K562 (cell line): Measurements from ENCODE around the gene GCSH. TPM values are rescaled to one million over a fixed set of nuclear protein-coding genes. Genes with fewer than 3 reads are reported as not detected.

ENCODE experiments used
- ATAC-seq: fragments of 200-7000 bp; cut with Tn5 transposase; 3 replicates; pipeline ENCODE4 v1.9.1; 2020; ENCODE audit warnings: moderate library complexity
- BruUV-seq: library from RNA; stranded (reverse); fragments of 400-500 nt; replicated peaks from 2 replicates; lab custom pipeline; 2021; lab: Mats Ljungman, UMichigan
- CTCF ChIA-PET: fragments of 300-600 bp; formaldehyde crosslinking; extraction: SDS; loops from one replicate; lab custom pipeline; 2021; ENCODE audit warnings: low intra/inter-chr PET ratio; lab: Yijun Ruan, JAX
- POLR2A ChIA-PET: fragments of 300-600, 350-650 bp; sonication (Branson Sonifier 250); formaldehyde crosslinking; extraction: SDS; loops from one replicate; lab custom pipeline; 2021; ENCODE audit warnings: antibody characterized with exemption, inconsistent platforms; lab: Yijun Ruan, JAX
- DNase-seq, 4 experiments: peaks; one replicate each; pipeline versions ENCODE4 v3.0.0 to v3.0.0-alpha.2; 2011 to 2018; ENCODE audit warnings: low spot score in 3 of 4, mixed read lengths in 3 of 4; ENCODE audit errors: extremely low read depth in 1 of 4
- FAIRE-seq: peaks from 2 replicates; lab custom pipeline; 2011; peaks lifted over from hg19 to GRCh38; lab: Jason Lieb, UNC
- H2AFZ ChIP-seq: 2 replicates; pipeline ENCODE4 v1.6.0; 2011; ENCODE audit warnings: low read depth, low read length, control low read depth, inconsistent platforms
- H3K27ac ChIP-seq: fragments of 200-600 bp; 3 replicates; pipeline ENCODE4 v1.8.0; 2011; ENCODE audit warnings: low read depth, mild to moderate bottlenecking, control low read depth, inconsistent platforms, low read length, moderate library complexity, mixed read lengths; ENCODE audit errors: extremely low read depth
- H3K27me3 ChIP-seq, 2 experiments: fragments of 300-600 bp in 1 of 2; 2 replicates in 1 of 2; 3 replicates in 1 of 2; pipeline versions ENCODE4 v1.6.0 to v1.8.0; 2011; ENCODE audit warnings: inconsistent platforms in 2 of 2, low read length in 2 of 2, mild to moderate bottlenecking in 1 of 2, mixed read lengths in 1 of 2, moderate library complexity in 1 of 2; ENCODE audit not compliant: control insufficient read depth in 2 of 2, insufficient read depth in 2 of 2
- H3K36me3 ChIP-seq: fragments of 300-600 bp; 3 replicates; pipeline ENCODE4 v1.8.0; 2011; ENCODE audit warnings: mild to moderate bottlenecking, low read length, inconsistent platforms; ENCODE audit not compliant: control insufficient read depth, insufficient read depth
- H3K4me1 ChIP-seq, 2 experiments: fragments of 200-600 bp in 1 of 2; replicated peaks in 1 of 2; 2 replicates in 1 of 2; 3 replicates in 1 of 2; pipeline versions ENCODE4 v1.5.1 to v1.8.0; 2011; ENCODE audit warnings: inconsistent platforms in 2 of 2, low read length in 2 of 2, mild to moderate bottlenecking in 1 of 2, mixed read lengths in 1 of 2, moderate library complexity in 1 of 2; ENCODE audit not compliant: control insufficient read depth in 2 of 2, insufficient read depth in 2 of 2
- H3K4me2 ChIP-seq: 2 replicates; pipeline ENCODE4 v1.6.1; 2011; ENCODE audit warnings: low read length, control low read depth, inconsistent platforms, mixed read lengths; ENCODE audit not compliant: insufficient read depth
- H3K4me3 ChIP-seq: fragments of 200-600 bp; sonication (generic), shearing (Covaris generic); 2 replicates; pipeline ENCODE4 v1.5.1; 2016; ENCODE audit warnings: control low read depth, inconsistent platforms
- H3K79me2 ChIP-seq: fragments of 200-600 bp; 3 replicates; pipeline ENCODE4 v1.8.0; 2011; ENCODE audit warnings: low read length, inconsistent platforms; ENCODE audit not compliant: control insufficient read depth, insufficient read depth
- H3K9ac ChIP-seq, 2 experiments: 2 replicates each; pipeline versions ENCODE4 v1.6.0 to v1.6.1; 2011; ENCODE audit warnings: low read depth in 2 of 2, low read length in 2 of 2, control low read depth in 1 of 2, inconsistent platforms in 1 of 2, mild to moderate bottlenecking in 1 of 2, mixed read lengths in 1 of 2; ENCODE audit not compliant: insufficient read depth in 1 of 2
- H3K9me1 ChIP-seq: one replicate; pipeline ENCODE4 v1.6.0; 2011; ENCODE audit warnings: inconsistent platforms, mild to moderate bottlenecking, low read length, moderate library complexity; ENCODE audit not compliant: control insufficient read depth, insufficient read depth
- H3K9me3 ChIP-seq: replicated peaks from 2 replicates; pipeline ENCODE4 v1.5.1; 2011; ENCODE audit warnings: low read depth, low read length, inconsistent platforms; ENCODE audit not compliant: control insufficient read depth, insufficient read depth
- H4K20me1 ChIP-seq: replicated peaks from 2 replicates; pipeline ENCODE4 v1.6.1; 2011; ENCODE audit warnings: low read length, inconsistent platforms, mixed read lengths; ENCODE audit not compliant: control insufficient read depth, insufficient read depth
- EWSR1 ChIP-seq: fragments of 450-650 bp; IDR thresholded peaks from 2 replicates; pipeline ENCODE4 v1.6.1; 2018; ENCODE audit warnings: borderline replicate concordance, mild to moderate bottlenecking, low read depth, moderate library complexity; ENCODE audit not compliant: partially characterized antibody
- FOXM1 ChIP-seq, 2 experiments: fragments of 450-650 bp in 1 of 2; sonication (generic) in 1 of 2; formaldehyde crosslinking in 1 of 2; IDR thresholded peaks; 2 replicates each; pipeline versions ENCODE4 v1.6.1 to v1.9.0; 2017 to 2022; ENCODE audit warnings: low read depth in 2 of 2, mild to moderate bottlenecking in 2 of 2, missing genetic modification reagents in 1 of 2, moderate library complexity in 1 of 2
- GABPB1 ChIP-seq: sonication (generic); formaldehyde crosslinking; IDR thresholded peaks from 2 replicates; pipeline ENCODE4 v1.8.0; 2022; ENCODE audit warnings: mild to moderate bottlenecking, missing genetic modification reagents
- IFI16 ChIP-seq: fragments of 250-450 bp; sonication (Bioruptor Pico); IDR thresholded peaks from 2 replicates; pipeline ENCODE4 v2.1.2; 2022; ENCODE audit warnings: mild to moderate bottlenecking, inconsistent platforms
- KLF1 ChIP-seq: fragments of 450-650 bp; IDR thresholded peaks from 2 replicates; pipeline ENCODE4 v1.6.1; 2016; ENCODE audit warnings: missing genetic modification characterization, missing compliant biosample characterization
- MTA3 ChIP-seq: fragments of 450-650 bp; formaldehyde crosslinking; IDR thresholded peaks from 2 replicates; pipeline ENCODE4 v1.6.1; 2017; ENCODE audit warnings: mild to moderate bottlenecking, borderline replicate concordance
- RBM15 ChIP-seq: fragments of 200-400 bp; formaldehyde crosslinking; IDR thresholded peaks from 2 replicates; pipeline ENCODE4 v1.6.1; 2018; ENCODE audit warnings: mild to moderate bottlenecking, low read length, moderate library complexity; ENCODE audit not compliant: insufficient read depth
- SIN3A ChIP-seq, 2 experiments: fragments of 150-350 bp in 1 of 2; IDR thresholded peaks; 2 replicates each; pipeline ENCODE4 v1.6.1; 2011 to 2016; ENCODE audit warnings: borderline replicate concordance in 2 of 2, low read depth in 2 of 2, low read length in 2 of 2, mild to moderate bottlenecking in 2 of 2, moderate library complexity in 2 of 2; ENCODE audit not compliant: control insufficient read depth in 1 of 2
- SIX5 ChIP-seq, 2 experiments: IDR thresholded peaks; 2 replicates each; pipeline ENCODE4 v1.6.1; 2011; ENCODE audit warnings: low read length in 2 of 2, borderline replicate concordance in 1 of 2, low read depth in 1 of 2, mild to moderate bottlenecking in 1 of 2, moderate library complexity in 1 of 2; ENCODE audit not compliant: insufficient read depth in 1 of 2
- SMARCC2 ChIP-seq: fragments of 450-650 bp; IDR thresholded peaks from 2 replicates; pipeline ENCODE4 v1.6.1; 2017; ENCODE audit warnings: antibody characterized with exemption, moderate library complexity, mild to moderate bottlenecking, low read depth
- SREBF2 ChIP-seq: sonication (generic); formaldehyde crosslinking; IDR thresholded peaks from 2 replicates; pipeline ENCODE4 v1.4.0; 2020; ENCODE audit warnings: mild to moderate bottlenecking, missing genetic modification reagents
- TARDBP ChIP-seq: fragments of 450-650 bp; IDR thresholded peaks from 2 replicates; pipeline ENCODE4 v1.6.1; 2016
- XRCC5 ChIP-seq: fragments of 200-400 bp; formaldehyde crosslinking; IDR thresholded peaks from 2 replicates; pipeline ENCODE4 v1.6.1; 2017; ENCODE audit warnings: low read depth, mild to moderate bottlenecking, low read length
- WGBS: fragments of 100-300 bp; shearing (Covaris generic); methylation state at CpG from one replicate; pipeline ENCODE4 v1.1.6; 2016; ENCODE audit warnings: low coverage, mixed read lengths; ENCODE audit not compliant: insufficient coverage; ENCODE audit errors: missing lambda C conversion rate; 5-methylcytosine and 5-hydroxymethylcytosine counted together
- in situ Hi-C: fragments of 300-500 bp; cut with MboI; formaldehyde crosslinking; loops from 4 replicates; pipeline ENCODE4 v1.15.0; 2018; ENCODE audit warnings: inconsistent platforms, mixed read lengths
- intact Hi-C: fragments of 100-400 bp; cut with micrococcal nuclease; formaldehyde crosslinking; loops from 2 replicates; pipeline ENCODE4 v1.14.2; 2022
- polyA plus RNA-seq, 8 experiments: library from polyadenylated mRNA; depleted of rRNA in 4 of 8; stranded (reverse) in 5 of 8; unstranded in 3 of 8; fragments of >200 nt; fragmentation: Nextera tagmentation in 2 of 8; fragmentation: Illumina TruSeq in 1 of 8; extraction: Ambion mirVana in 2 of 8; extraction: Trizol in 1 of 8; gene quantifications; 2 replicates each; pipeline versions ENCODE4 v1.2.1 to v1.2.3, GENCODE V29; 2011 to 2014; ENCODE audit warnings: inconsistent platforms in 1 of 8, missing spikeins in 1 of 8
- total RNA-seq, 7 experiments: library from RNA; depleted of rRNA in 6 of 7; stranded (reverse); fragments of >200 nt in 6 of 7; fragmentation: Illumina TruSeq in 2 of 7; extraction: Trizol in 2 of 7; gene quantifications; 2 replicates each; pipeline versions ENCODE4 v1.2.1 to v1.2.3, GENCODE V29; 2011 to 2021; ENCODE audit warnings: low replicate concordance in 1 of 7
- TF ChIP-seq, protein P1 (sequence below), 2 experiments: IDR thresholded peaks; 2 replicates each; pipeline ENCODE4 v1.6.1; 2011; ENCODE audit warnings: borderline replicate concordance in 1 of 2, control low read depth in 1 of 2, low read depth in 1 of 2, low read length in 1 of 2, mild to moderate bottlenecking in 1 of 2, mixed read lengths in 1 of 2, moderate library complexity in 1 of 2; ENCODE audit not compliant: insufficient read depth in 1 of 2, insufficient read length in 1 of 2, poor library complexity in 1 of 2, severe bottlenecking in 1 of 2; ENCODE audit errors: extremely low read depth in 1 of 2
- TF ChIP-seq, protein P2 (sequence below): sonication (generic); formaldehyde crosslinking; IDR thresholded peaks from 2 replicates; pipeline ENCODE4 v1.8.1; 2022; ENCODE audit warnings: missing genetic modification reagents

The GCSH gene
- total and polyA plus RNA-seq, 9 of the 15 experiments (the other 6 are each of a cell fraction or from before 2014, with no cell fraction given), result 35.0 to 121 (median 89.0) TPM

- Histone ChIP-seq H3K4me2 (no peak overlapping the region), H2AFZ (no peak overlapping the region), H3K36me3 (no peaks in the 10 kb centered on the region), H4K20me1 (0 out of 2 replicates have a peak, but pooled peaks cover 6% of the 10 kb centered on the region), H3K9me1 (peaks cover 3% of the 10 kb centered on the region), H3K9ac (0 out of 4 replicates have a peak overlapping the region, but pooled peaks of 1 of the 2 experiments have one; percentile 33), H3K27me3 (peaks cover 21 to 47% of the 10 kb centered on the region in 2 experiments), H3K27ac (no peak overlapping the region), H3K9me3 (no peaks in the 10 kb centered on the region), H3K4me3 (no peak overlapping the region), H3K79me2 (no peaks in the 10 kb centered on the region), H3K4me1 (peaks cover 0 to 13% of the 10 kb centered on the region in 2 experiments; a peak in 3 of 5 replicates)
- no TSS peak for BruUV-seq
- CTCF ChIA-PET, result no interaction called here
- 15% methylated on average over 12 of the region's 12 CpGs for WGBS
- intact Hi-C loops (no loop called here), in situ Hi-C loops (no loop called here)
- ATAC-seq, result no peak
- no peak for FAIRE-seq
- POLR2A ChIA-PET, result interaction anchor here (0.8 kb wide), 1 partner anchor 130 kb away, joined by 3 read pairs; the partner anchor contains the start of genes CENPN and CMC2
- DNase-seq, result no peak
- TF ChIP-seq, protein P1, sequence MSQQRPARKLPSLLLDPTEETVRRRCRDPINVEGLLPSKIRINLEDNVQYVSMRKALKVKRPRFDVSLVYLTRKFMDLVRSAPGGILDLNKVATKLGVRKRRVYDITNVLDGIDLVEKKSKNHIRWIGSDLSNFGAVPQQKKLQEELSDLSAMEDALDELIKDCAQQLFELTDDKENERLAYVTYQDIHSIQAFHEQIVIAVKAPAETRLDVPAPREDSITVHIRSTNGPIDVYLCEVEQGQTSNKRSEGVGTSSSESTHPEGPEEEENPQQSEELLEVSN (IDR thresholded peaks at IDR 0.05; ENCODE audit: borderline replicate concordance in 1 of 2, extremely low read depth in 1 of 2, insufficient read depth in 1 of 2, insufficient read length in 1 of 2, low read depth in 1 of 2, low read length in 1 of 2, poor library complexity in 1 of 2, severe bottlenecking in 1 of 2), result no peak
- TF ChIP-seq KLF1 (tag) (no peak), SIN3A (IDR thresholded peaks at IDR 0.05; ENCODE audit: borderline replicate concordance in 2 of 2, control insufficient read depth in 1 of 2, low read depth in 2 of 2, low read length in 2 of 2) (no peak), SMARCC2 (no peak), SIX5 (IDR thresholded peaks at IDR 0.05; ENCODE audit: borderline replicate concordance in 1 of 2, insufficient read depth in 1 of 2, low read depth in 1 of 2, low read length in 2 of 2) (no peak), TARDBP (no peak), SREBF2 (CRISPR knock-in tag) (no peak), FOXM1 (IDR thresholded peaks at IDR 0.05; ENCODE audit: low read depth) (no peak), FOXM1 (CRISPR knock-in tag; IDR thresholded peaks at IDR 0.05; ENCODE audit: low read depth) (no peak), XRCC5 (no peak), RBM15 (no peak), GABPB1 (CRISPR knock-in tag) (no peak), MTA3 (no peak), EWSR1 (no peak), IFI16 (no peak)
- TF ChIP-seq, protein P2, sequence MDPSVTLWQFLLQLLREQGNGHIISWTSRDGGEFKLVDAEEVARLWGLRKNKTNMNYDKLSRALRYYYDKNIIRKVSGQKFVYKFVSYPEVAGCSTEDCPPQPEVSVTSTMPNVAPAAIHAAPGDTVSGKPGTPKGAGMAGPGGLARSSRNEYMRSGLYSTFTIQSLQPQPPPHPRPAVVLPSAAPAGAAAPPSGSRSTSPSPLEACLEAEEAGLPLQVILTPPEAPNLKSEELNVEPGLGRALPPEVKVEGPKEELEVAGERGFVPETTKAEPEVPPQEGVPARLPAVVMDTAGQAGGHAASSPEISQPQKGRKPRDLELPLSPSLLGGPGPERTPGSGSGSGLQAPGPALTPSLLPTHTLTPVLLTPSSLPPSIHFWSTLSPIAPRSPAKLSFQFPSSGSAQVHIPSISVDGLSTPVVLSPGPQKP, result no peak
These were observed 40.5 kb upstream of the GCSH start for GRCh38 chr16:81136390-81137335.
